AG20443 (cell line): ENCODE measurements around the gene CRB3.
"Not testable (repeated sequence)": the region's sequence is repeated elsewhere in the genome, so short reads cannot be mapped to it uniquely, and the experiment has no call there.

Experiments
- DNase-seq: peaks from one replicate; pipeline ENCODE4 v3.0.0; 2012; ENCODE audit warnings: low spot score, mixed read lengths

CRB3 gene

GRCh38 chr19:6464070-6464873 lies at the start of gene CRB3:
TSS of gene CRB3 (plus strand) at chr19:6464271. CDS start at chr19:6464702, 431 bp downstream.
- no peak for DNase-seq

DNA sequence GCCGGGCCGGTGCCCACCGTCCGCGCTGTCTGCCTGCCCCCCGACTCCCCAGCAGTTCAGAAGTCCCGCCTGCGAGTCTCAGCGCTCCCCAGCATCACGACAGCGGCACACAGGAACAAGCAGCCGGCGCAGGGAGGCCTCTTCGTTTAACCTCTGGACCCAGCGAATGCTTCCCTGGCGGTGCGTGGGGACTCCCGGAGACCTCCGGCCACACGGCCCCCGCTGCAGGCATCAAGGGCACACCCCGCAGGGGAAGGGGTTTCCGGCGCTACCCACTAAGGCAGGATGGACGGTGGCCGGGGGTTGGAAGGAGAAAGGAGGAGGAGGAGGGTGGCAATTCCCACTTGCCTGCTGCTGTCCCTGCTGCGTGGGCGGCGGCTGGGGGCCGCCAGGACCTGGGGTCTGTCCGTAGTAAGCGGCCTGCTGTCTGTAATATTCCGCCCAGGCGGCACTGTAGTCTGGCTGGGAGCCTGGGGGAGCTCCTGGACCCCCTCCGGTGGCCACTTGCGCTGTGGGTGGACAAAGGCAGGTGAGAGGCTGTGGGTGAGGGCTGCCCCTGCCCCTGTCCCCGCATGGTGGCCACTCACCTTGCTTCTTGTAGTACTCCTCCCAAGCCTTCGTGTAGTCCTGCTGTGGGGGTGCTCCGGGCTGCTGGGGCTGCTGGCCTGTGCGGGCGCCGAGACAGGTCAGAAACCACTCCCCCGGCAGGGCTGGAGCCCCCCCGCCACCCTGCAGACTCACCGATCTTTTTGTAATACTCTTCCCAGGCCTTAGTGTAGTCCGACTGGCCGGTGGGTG lies 49.1 kb upstream of the CRB3 start:
- no peak for DNase-seq

- no peak for DNase-seq
Observed at GRCh38 chr19:6415591-6416190, 48.4 kb upstream of the CRB3 start.

DNA sequence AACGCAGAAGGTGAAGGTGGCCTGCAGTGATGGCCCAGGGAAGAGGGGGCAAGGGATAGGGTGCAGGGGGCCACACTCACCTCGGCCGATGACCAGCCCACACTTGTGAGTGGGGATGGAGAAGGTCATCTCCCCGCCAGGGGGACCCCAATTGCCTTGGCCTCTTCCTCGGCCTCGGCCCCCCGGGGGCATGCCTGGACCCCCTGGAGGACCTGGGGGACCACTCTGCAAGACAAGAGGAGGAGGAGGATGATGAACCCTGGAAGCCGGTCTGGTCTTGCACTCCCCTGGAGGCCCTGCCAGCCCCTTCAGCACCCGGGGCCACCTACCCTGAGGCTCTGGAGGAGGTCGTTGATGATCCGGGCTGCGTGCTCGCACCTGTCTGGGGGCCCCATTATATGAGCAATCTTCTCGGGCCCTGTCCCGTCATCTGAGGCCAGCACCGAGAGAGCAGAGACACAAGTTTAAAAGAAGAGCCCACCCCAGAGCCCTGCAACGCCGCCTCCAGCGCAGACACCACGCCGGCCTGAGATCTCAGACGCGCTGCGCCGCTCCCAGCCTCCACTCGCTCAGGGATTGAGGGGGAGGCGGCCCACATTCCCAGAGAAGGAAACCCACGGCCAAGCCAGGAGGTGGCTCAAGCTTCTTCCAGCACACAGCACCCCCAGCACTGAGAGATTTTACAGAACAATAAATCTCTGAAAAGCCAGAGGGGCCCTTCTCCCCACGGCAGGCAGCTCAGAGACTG lies 47.2 kb upstream of the CRB3 start:
- DNase-seq, result no peak

DNA sequence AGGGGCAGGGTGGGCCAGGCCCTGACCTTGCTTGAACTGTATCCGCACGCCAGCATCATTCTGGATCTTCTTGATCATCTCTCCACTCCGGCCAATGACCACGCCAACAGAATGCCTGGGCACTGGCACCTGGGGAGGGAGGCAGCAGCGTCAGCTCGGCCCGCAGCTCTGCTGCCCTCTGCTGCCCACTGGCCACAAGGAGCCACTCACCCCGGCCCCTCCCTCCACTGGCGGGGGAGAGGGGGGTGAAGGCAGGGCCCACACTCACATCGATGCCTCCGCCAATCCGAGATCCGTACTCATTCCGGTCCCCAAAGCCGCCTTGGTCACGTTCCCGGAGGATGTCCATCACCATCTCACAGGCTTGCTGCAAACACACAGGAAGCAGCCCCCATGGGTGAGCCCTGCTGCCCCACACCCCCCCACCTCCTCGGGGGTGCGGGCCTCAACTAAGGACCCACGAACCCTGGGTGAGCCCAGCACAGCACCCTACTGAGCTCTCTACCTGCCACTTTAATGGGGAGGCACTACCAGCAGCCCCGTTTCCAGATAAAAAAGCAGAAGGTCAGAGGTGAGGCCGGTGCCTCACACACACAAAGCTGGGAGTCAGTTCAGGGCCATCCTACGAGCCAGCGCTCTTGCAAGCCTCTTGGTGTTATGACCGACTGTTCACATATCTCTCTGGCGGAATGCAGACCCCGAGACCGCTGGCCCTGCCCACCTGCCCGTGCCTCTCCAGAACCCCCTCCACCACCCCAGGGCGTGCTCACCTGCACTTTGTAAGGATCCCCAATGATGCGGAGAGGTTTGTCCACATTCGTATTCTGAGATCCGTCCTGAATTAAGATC lies 46.1 kb upstream of the CRB3 start:
- DNase-seq, result peak; percentile 56

GRCh38 chr19:6418562-6418932 lies 45.5 kb upstream of the CRB3 start:
- no peak for DNase-seq

DNA sequence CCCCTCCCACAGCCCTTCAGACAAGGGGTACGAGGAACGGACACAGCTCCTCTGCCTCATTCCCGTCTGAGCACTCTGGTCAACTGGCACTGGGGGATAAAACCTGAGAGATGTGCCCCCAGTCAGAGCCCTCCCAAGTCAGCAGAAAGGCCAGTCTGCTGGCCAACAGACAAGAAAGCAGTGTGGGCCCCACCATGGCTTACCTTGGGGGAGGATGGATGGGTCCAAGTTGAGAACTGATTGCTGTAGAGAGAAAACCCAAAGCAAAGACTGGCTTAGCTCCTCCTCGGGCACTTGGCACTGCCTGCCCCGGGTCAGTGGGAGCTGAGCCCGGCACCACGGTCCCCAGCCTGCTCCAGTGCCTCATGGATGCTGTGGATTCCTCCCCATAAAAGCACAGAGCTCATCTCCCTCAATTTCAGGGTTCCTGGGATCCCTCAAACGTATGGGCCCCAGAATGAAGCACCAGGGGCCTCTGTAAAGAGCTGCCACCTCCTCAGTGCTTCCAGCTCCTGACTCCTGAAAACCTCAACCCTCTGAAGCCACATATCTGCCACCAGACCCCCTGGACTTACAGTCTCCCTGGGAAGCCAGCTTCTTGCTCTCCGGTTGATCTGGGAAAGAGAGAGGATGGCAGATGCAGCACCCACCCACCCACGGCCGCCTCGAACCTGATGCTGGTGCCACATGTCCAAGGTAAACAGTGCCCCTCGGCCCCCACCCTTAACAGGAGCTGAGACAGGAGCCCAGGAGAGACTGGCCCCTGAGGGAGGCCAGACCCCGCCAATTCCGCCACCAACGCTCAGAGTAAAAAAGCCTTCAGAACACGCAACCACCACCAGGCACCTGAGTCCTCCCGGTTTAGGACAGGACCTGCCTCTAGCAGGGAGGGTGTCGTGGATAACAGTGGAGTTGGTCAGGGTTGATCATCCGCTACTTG lies 42.7 kb upstream of the CRB3 start:
- no peak for DNase-seq

GRCh38 chr19:6423499-6424194 lies 40.4 kb upstream of the CRB3 start:
- peak; percentile 79 for DNase-seq

- peak; percentile 51 for DNase-seq
Observed at GRCh38 chr19:6424195-6424938, 39.7 kb upstream of the CRB3 start, which contains the start of gene KHSRP. TSS of gene KHSRP (minus strand) at chr19:6424811. CDS start at chr19:6424701, 110 bp downstream.

GRCh38 chr19:6424939-6425731 lies 38.9 kb upstream of the CRB3 start:
- DNase-seq, result peak; percentile 98

DNA sequence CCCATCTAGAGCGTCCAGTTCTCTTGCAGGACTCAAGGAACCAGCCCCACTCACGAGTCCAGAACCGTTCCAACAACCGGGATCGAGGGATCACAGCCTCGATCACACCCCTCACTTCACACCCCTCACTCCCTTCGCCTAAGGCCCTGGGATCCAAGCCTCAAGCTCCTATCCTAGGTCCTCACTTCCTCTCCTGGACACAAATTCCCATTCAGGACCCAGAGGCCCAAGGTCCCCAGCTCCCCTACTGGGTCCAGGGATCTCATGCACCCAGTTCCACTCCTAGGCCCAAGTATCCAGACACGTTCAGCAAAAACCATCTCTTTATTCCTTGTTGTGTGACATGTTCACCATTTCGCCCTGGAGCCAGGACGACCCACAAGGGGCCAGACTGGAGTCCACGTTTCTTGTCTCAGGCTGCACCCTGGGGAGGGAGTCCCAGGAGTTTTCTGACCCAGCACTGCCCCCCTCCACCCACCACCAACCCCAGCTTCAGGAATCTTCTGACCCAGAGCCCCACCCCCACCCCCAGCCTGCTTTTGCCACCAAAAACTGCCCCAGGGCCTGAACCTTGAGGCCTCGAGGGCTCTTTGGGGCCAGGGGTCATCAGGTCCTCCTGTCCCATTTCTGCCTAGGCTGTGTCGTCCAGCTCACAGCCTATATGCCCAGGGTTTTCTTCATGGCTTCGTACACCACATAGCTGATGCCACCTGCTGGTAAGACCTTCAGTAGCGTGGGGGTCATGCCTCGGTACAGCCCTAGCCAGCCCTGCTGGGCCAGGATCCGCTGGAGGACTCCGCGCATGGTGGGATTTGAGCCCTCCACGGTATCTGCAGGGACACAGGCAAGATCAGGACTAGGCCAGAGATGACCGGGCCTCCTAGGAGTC lies 38.1 kb upstream of the CRB3 start:
- no peak for DNase-seq

DNA sequence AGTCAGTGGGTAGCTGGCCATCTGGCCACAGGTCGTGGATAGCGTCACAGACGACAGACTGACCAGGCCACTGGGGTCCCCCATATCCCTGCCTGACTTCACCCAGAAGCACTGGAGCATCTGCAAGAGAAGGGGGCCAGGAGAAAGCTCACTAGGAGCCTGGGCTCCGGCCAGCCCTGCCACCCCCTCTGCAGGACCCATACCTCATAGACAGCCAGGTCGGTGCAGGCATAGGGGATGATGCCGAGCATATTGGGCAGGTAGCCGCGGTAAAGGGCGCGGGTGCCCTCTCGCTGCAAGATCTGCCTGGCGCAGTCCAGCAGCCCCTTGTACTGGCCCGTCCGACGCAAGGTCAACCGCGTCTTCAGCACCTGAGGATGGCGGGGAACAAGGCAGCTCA lies 36.9 kb upstream of the CRB3 start:
- no peak for DNase-seq

GRCh38 chr19:6428692-6429418 lies 35.2 kb upstream of the CRB3 start:
- not testable (repeated sequence) for DNase-seq

DNA sequence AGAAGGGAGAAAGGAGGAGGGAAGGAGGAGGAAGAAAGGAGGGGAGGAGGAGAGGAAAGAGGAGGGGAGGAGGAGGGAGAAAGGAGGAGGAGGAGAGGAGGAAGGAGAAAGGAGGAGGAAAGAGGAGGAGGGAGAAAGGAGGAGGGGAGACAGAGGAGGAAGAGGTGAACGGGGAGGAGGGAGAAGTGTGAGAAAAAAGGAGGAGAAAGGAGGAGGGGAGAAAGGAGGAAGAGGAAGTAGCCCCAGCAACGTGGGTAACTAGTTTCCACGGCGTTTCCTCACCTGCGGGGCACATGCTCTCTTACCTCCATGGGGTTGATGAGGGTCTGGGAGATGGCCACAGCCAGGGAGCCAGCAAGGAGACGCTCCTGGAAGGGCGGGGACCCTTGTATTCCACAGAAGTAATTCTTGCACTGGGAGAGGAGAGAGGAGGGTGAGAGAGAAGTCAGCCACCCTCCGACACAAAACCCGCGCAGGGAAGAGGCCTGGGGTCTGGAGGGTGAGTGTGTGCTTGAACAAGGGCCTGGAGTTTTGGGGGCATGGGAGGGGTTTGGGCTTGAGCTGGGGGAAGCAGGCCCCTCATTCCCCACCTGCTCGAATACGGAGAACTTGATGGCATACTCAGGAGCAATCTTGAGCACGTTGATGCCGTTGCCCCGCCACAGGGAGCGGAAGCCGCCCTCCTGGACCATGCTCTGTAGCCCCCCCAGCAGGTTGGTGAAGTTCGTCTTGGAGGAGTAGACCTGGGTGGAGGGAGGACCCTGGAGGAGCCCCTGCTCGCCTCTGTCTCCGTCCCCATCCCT lies 34.5 kb upstream of the CRB3 start:
- DNase-seq, result no peak

GRCh38 chr19:6431891-6432290 lies 32.2 kb upstream of the CRB3 start:
- no peak for DNase-seq
